Smooth muscle cell (in vitro differentiated cells): ENCODE data around the gene CIPC. TPM values are rescaled to one million over a fixed set of nuclear protein-coding genes. Genes with fewer than 3 reads are reported as not detected.

Source experiments
- DNase-seq: peaks from one replicate; lab custom pipeline; 2025; ENCODE audit not compliant: unreplicated experiment; lab: John Stamatoyannopoulos, UW
- H2AFZ ChIP-seq: fragments of 200-600 bp; sonication (generic); 2 replicates; pipeline ENCODE4 v1.6.0; 2016; ENCODE audit warnings: antibody characterized with exemption, low read depth, mild to moderate bottlenecking
- H3F3A ChIP-seq: fragments of 200-600 bp; sonication (generic); 2 replicates; pipeline ENCODE4 v1.6.0; 2017; ENCODE audit warnings: antibody characterized with exemption, low read depth
- H3K27ac ChIP-seq: fragments of 200-600 bp; sonication (generic); 2 replicates; pipeline ENCODE4 v1.5.1; 2016; ENCODE audit warnings: low read depth, mild to moderate bottlenecking
- H3K27me3 ChIP-seq: fragments of 200-600 bp; sonication (generic); 2 replicates; pipeline ENCODE4 v1.6.1; 2016; ENCODE audit warnings: low read depth, mild to moderate bottlenecking
- H3K36me3 ChIP-seq: fragments of 200-600 bp; sonication (generic); 2 replicates; pipeline ENCODE4 v1.5.1; 2016; ENCODE audit warnings: low read depth
- H3K4me1 ChIP-seq: fragments of 200-600 bp; sonication (generic); 2 replicates; pipeline ENCODE4 v1.5.1; 2016; ENCODE audit warnings: low read depth
- H3K4me2 ChIP-seq: fragments of 200-600 bp; sonication (generic); 2 replicates; pipeline ENCODE4 v1.6.0; 2016; ENCODE audit warnings: mild to moderate bottlenecking
- H3K4me3 ChIP-seq: fragments of 200-600 bp; sonication (generic); 2 replicates; pipeline ENCODE4 v1.5.1; 2016; ENCODE audit warnings: mild to moderate bottlenecking
- H3K79me2 ChIP-seq: fragments of 200-600 bp; sonication (generic); 2 replicates; pipeline ENCODE4 v1.6.0; 2016; ENCODE audit warnings: low read depth, mild to moderate bottlenecking
- H3K9ac ChIP-seq: fragments of 200-600 bp; sonication (generic); 2 replicates; pipeline ENCODE4 v1.6.0; 2016; ENCODE audit warnings: low read depth
- H3K9me3 ChIP-seq: fragments of 200-600 bp; sonication (generic); replicated peaks from 2 replicates; pipeline ENCODE4 v1.5.1; 2016; ENCODE audit warnings: low read depth
- H4K20me1 ChIP-seq: fragments of 200-600 bp; sonication (generic); 2 replicates; pipeline ENCODE4 v1.6.0; 2016; ENCODE audit warnings: low read depth
- WGBS: methylation state at CpG from one replicate; pipeline ENCODE4 v1.1.7; 2016; ENCODE audit warnings: low lambda C conversion rate; 5-methylcytosine and 5-hydroxymethylcytosine counted together
- polyA plus RNA-seq: library from polyadenylated mRNA; unstranded; fragments of >200 nt; fragmentation: Nextera tagmentation; extraction: Ambion mirVana; gene quantifications from 2 replicates; pipeline ENCODE4 v1.2.1, GENCODE V29; 2016
- total RNA-seq: library from RNA; depleted of rRNA; stranded (reverse); fragments of >200 nt; gene quantifications from 2 replicates; pipeline ENCODE4 v1.2.3, GENCODE V29; 2014
- TF ChIP-seq, protein P1 (sequence below): fragments of 200-600 bp; sonication (generic); IDR thresholded peaks from 2 replicates; pipeline ENCODE4 v1.5.1; 2017; ENCODE audit warnings: borderline replicate concordance, mild to moderate bottlenecking, antibody characterized with exemption; ENCODE audit not compliant: insufficient read depth, poor library complexity, severe bottlenecking

Gene CIPC
- total and polyA plus RNA-seq, 2 experiments from 2014 or later = 3.6 to 15.1 TPM

DNA sequence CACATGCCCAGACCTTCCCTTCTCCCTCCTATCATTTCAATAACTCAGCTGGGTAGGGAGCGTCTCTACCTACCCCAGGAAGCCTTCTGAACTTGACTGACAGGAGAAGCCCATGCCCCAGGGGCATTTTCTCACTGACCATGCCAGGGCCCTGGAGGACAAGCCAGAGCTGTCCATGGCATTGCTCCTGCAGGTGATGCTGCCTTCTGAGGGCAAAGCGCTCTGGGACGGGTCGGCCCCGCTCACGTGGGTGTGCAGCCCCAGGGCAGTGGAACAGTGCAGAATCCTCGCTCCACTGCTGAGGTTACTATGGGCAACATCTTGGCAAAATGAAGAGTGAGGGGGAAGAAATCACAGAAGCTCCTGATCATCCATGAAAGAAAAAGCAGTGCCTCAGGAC is 28.5 kb upstream of the CIPC start:
- H4K20me1 ChIP-seq = no peaks in the 10 kb centered on the region
- H3K27ac ChIP-seq = no peak overlapping the region
- TF ChIP-seq, protein P1, sequence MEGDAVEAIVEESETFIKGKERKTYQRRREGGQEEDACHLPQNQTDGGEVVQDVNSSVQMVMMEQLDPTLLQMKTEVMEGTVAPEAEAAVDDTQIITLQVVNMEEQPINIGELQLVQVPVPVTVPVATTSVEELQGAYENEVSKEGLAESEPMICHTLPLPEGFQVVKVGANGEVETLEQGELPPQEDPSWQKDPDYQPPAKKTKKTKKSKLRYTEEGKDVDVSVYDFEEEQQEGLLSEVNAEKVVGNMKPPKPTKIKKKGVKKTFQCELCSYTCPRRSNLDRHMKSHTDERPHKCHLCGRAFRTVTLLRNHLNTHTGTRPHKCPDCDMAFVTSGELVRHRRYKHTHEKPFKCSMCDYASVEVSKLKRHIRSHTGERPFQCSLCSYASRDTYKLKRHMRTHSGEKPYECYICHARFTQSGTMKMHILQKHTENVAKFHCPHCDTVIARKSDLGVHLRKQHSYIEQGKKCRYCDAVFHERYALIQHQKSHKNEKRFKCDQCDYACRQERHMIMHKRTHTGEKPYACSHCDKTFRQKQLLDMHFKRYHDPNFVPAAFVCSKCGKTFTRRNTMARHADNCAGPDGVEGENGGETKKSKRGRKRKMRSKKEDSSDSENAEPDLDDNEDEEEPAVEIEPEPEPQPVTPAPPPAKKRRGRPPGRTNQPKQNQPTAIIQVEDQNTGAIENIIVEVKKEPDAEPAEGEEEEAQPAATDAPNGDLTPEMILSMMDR = no peak
- H3K4me2 ChIP-seq = no peak overlapping the region
- no peak for DNase-seq
- peaks cover 5% of the 10 kb centered on the region for H3K4me1 ChIP-seq
- no peaks in the 10 kb centered on the region for H3K79me2 ChIP-seq
- no peaks in the 10 kb centered on the region for H3K9me3 ChIP-seq
- no peaks in the 10 kb centered on the region for H3K27me3 ChIP-seq
- no peak overlapping the region for H3K4me3 ChIP-seq
- no peaks in the 10 kb centered on the region for H3K36me3 ChIP-seq
- WGBS = 91% methylated on average over 7 of the region's 7 CpGs
- H2AFZ ChIP-seq = no peak overlapping the region
- H3K9ac ChIP-seq = no peak overlapping the region
- no peaks in the 10 kb centered on the region for H3F3A ChIP-seq

DNA sequence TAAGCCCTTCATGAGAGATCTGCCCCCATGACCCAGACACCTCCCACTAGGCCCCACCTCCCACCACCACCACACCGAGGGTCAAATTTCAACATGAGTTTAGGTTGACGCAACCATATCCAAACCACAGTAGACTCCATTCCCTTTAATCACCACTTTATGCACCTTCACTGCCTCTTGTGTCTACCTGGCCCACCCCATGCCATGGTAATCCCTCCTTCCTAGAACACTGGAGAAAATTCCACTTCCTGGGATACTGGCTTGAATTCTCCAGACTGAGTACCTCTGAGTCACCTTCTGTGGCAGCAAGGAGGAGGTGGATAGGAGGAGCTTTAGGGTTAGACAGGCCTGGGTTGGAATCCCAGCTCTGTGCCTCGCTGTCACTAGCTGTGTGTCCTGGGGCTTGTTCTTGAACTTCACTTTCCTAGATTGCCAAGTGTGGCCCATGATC is 26.1 kb upstream of the CIPC start:
- H3K4me2 ChIP-seq = no peak overlapping the region
- 41% methylated on average over 3 of the region's 3 CpGs for WGBS
- H2AFZ ChIP-seq = no peak overlapping the region
- H3K4me1 ChIP-seq = peaks cover 12% of the 10 kb centered on the region
- peak overlapping the region; percentile 57 for H3K27ac ChIP-seq
- no peaks in the 10 kb centered on the region for H3K79me2 ChIP-seq
- no peaks in the 10 kb centered on the region for H3K27me3 ChIP-seq
- H3K9me3 ChIP-seq = no peaks in the 10 kb centered on the region
- H3K9ac ChIP-seq = no peak overlapping the region
- no peak overlapping the region for H3K4me3 ChIP-seq
- TF ChIP-seq, protein P1 = no peak
- H4K20me1 ChIP-seq = no peaks in the 10 kb centered on the region
- H3F3A ChIP-seq = no peaks in the 10 kb centered on the region
- no peak for DNase-seq
- no peaks in the 10 kb centered on the region for H3K36me3 ChIP-seq

DNA sequence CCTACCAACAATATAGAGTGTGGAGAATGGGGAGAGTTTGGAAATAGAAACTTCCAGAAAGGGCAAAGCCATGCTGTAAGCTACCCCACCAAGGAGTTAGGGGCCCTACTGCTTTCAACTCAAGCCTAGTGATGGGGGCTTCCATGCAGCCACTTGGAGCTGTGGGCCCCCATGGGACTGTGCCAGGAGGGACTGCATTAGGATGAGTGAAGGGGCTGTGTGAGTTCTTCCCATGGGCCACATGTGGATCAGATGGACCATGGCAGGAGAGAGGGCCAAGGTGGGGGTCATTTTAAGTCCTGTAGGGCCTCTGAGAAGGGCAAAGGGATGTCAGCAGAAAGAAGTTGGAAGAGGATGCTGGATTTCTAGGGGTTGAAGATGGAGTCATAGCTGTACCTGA is 23.1 kb upstream of the CIPC start:
- Histone ChIP-seq H3F3A (no peaks in the 10 kb centered on the region), H3K36me3 (no peaks in the 10 kb centered on the region), H3K4me2 (no peak overlapping the region), H3K9ac (no peak overlapping the region), H3K4me3 (no peak overlapping the region), H3K79me2 (no peaks in the 10 kb centered on the region), H2AFZ (no peak overlapping the region), H3K27ac (no peak overlapping the region), H3K27me3 (no peaks in the 10 kb centered on the region), H4K20me1 (no peaks in the 10 kb centered on the region), H3K4me1 (peaks cover 12% of the 10 kb centered on the region), H3K9me3 (no peaks in the 10 kb centered on the region)
- TF ChIP-seq, protein P1 = no peak
- no peak for DNase-seq

DNA sequence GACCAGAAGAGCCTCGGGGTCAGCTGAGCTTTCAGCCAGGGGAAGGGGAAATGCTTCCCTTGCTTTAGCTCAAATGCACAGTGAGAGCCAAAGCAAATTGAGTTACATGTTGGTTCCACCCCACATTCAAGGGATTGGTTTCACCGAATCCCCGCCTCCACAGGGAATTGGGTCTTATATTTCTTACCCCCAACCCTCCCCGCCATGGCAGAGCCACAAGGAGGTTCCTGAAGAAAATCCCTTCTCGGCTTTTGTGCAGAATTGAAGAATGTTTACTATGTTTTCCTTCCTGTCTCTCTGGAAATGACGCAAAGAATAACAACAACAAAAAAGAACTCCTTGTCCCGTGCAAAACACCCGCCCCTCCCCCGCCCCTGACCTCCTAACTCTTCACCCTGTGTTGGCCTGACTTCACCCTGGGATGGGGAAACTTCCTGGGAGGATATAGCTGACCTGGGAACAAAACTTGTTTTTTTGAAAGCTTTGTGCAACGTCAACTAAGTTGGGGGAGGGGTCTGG is 21.9 kb upstream of the CIPC start:
- DNase-seq = no peak
- peak overlapping the region; percentile 72 for H2AFZ ChIP-seq
- 24% methylated on average over 10 of the region's 10 CpGs for WGBS

More for the DNA sequence above, 21.9 kb upstream of the CIPC start:
- no peaks in the 10 kb centered on the region for H3K9me3 ChIP-seq
- H3K4me3 ChIP-seq = no peak overlapping the region
- no peaks in the 10 kb centered on the region for H3K27me3 ChIP-seq
- TF ChIP-seq, protein P1 = no peak
- peak overlapping the region; percentile 63 for H3K4me2 ChIP-seq
- H3K79me2 ChIP-seq = no peaks in the 10 kb centered on the region
- no peaks in the 10 kb centered on the region for H3F3A ChIP-seq
- peak overlapping the region; percentile 21 for H3K27ac ChIP-seq
- no peaks in the 10 kb centered on the region for H3K36me3 ChIP-seq
- peaks cover 12% of the 10 kb centered on the region for H3K4me1 ChIP-seq
- H4K20me1 ChIP-seq = no peaks in the 10 kb centered on the region
- H3K9ac ChIP-seq = no peak overlapping the region
